Activated CD4-positive, alpha-beta T cell treated with anti-CD3 and anti-CD28 coated beads, Interleukin-2, amount 10 ng/mL, durations not matched to agents 24 days and 14 days (primary cell): Measurements from ENCODE around the gene SETD1B. TPM values are rescaled to one million over a fixed set of nuclear protein-coding genes. Genes with fewer than 3 reads are reported as not detected.
A peak's percentile ranks its signal among the peaks of the same experiment; 100 is the strongest.
"Not testable (repeated sequence)": the region's sequence is repeated elsewhere in the genome, so short reads cannot be mapped to it uniquely, and the experiment has no call there.

ENCODE experiments used
- DNase-seq: peaks from one replicate; pipeline ENCODE4 v3.0.0; 2022
- H3K27ac Mint-ChIP-seq: one replicate; pipeline ENCODE4 v1.8.0; 2022; ENCODE audit warnings: mild to moderate bottlenecking, mixed read lengths
- H3K27me3 Mint-ChIP-seq: one replicate; pipeline ENCODE4 v1.8.0; 2022; ENCODE audit warnings: mixed read lengths
- H3K36me3 Mint-ChIP-seq: one replicate; pipeline ENCODE4 v1.8.0; 2022; ENCODE audit warnings: low read depth, mild to moderate bottlenecking, mixed read lengths
- H3K4me1 Mint-ChIP-seq: one replicate; pipeline ENCODE4 v1.8.0; 2021; ENCODE audit warnings: mixed read lengths
- H3K4me3 Mint-ChIP-seq: one replicate; pipeline ENCODE4 v1.8.0; 2022; ENCODE audit warnings: mild to moderate bottlenecking, moderate library complexity, mixed read lengths
- H3K9me3 Mint-ChIP-seq: one replicate; pipeline ENCODE4 v1.8.0; 2021; ENCODE audit warnings: mixed read lengths
- intact Hi-C: fragments of 100-400 bp; cut with micrococcal nuclease; formaldehyde crosslinking; loops from one replicate; pipeline ENCODE4 v1.15.1; 2023
- total RNA-seq: library from RNA; stranded (reverse); gene quantifications from 2 replicates; pipeline ENCODE4 v1.2.3, GENCODE V29; 2022

Gene SETD1B
- total RNA-seq, 1 donor from 2014 or later = 29.2 TPM

DNA sequence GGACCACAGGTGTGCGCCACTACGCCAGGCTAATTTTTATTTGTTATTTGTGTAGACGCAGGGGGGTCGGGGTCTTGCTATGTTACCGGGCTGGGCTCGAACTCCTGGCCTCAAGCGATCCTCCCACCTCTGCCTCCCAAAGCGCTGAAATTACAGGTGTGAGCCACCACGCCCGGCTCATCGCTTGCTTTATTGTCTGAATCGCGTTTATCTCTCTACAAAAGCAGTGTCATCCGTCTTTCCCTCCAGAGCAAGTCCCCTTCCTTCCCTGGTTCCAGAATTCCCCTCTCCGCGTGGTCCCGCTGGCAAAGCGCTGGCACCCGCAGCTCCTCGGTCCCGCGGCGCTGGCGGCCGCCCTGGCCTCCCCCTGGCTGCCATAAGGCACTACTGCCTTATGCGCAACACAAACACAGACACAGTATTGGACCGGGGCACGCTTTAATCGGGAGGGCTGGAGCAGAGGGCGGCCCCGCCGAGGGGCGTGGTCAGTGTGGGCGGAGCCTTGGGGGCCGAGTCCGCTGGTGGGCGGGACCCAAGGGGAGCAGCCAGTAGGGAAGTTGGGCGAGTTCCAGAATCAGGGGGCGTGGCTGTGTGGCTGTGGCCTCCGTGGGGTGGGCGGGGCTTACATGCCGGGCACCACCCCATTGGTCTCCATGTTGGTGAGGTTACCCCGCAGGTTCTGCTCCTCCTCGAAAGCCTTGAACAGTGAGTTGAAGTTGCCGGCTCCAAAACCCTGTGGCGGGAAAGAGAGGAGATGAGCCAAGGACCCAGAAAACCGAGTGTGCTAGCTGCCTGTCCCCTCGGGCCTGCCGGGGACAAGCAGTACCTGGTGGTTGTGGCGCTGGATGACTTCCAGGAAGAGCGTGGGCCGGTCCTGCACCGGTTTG lies 35.5 kb downstream of the SETD1B start:
- H3K9me3 Mint-ChIP-seq = no peaks in the 10 kb centered on the region
- H3K27me3 Mint-ChIP-seq = no peaks in the 10 kb centered on the region
- H3K4me1 Mint-ChIP-seq = peaks cover 13% of the 10 kb centered on the region
- peak overlapping the region; percentile 95 for H3K4me3 Mint-ChIP-seq
- H3K36me3 Mint-ChIP-seq = no peaks in the 10 kb centered on the region
- peak overlapping the region; percentile 87 for H3K27ac Mint-ChIP-seq
- intact Hi-C loops = loop anchor here (1.0 to 2.0 kb wide), 2 partner anchors 45 to 49 kb away; partner anchors contain the start of gene PSMD9
- peak; percentile 100 for DNase-seq

DNA sequence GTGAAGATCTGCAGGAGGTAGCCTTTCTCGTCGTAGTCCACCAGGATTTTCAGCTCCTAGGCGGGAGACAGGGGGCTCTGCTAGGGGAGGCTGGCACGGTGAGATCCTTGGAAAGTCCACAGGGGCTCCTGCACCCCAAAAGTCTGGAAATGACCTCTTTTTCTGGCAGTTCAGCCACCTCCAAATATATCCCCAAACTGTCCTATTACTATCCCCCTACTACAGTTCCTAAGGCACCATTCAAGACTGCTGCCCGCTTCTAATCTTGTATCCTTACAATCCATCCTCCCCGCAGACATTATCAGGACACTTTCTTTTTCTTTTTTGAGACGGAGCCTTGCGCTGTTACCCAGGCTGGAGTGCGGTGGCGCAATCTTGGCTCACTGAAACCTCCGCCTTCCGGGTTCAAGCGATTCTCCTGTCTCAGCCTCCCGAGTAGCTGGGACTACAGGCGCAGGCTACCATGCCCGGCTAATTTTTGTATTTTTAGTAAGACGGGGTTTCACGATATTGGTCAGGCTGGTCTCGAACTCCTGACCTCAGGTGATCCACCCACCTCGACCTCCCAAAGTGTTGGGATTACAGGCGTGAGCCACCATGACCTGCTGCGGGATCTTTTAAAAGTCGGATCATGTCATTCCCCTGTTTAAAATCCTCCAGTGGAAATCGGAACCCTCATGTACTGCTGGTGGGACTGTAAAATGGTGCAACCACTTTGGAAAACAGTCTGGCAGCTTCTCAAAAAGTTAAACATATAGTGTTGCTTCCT lies 36.4 kb downstream of the SETD1B start:
- intact Hi-C loops = loop anchor here (1.0 to 2.0 kb wide), 2 partner anchors 45 to 48 kb away; partner anchors contain the start of gene PSMD9
- Mint-ChIP-seq H3K4me3 (peak overlapping the region; percentile 95), H3K27ac (peak overlapping the region; percentile 87), H3K9me3 (no peaks in the 10 kb centered on the region), H3K36me3 (no peaks in the 10 kb centered on the region), H3K4me1 (peaks cover 13% of the 10 kb centered on the region), H3K27me3 (no peaks in the 10 kb centered on the region)
- no peak for DNase-seq

DNA sequence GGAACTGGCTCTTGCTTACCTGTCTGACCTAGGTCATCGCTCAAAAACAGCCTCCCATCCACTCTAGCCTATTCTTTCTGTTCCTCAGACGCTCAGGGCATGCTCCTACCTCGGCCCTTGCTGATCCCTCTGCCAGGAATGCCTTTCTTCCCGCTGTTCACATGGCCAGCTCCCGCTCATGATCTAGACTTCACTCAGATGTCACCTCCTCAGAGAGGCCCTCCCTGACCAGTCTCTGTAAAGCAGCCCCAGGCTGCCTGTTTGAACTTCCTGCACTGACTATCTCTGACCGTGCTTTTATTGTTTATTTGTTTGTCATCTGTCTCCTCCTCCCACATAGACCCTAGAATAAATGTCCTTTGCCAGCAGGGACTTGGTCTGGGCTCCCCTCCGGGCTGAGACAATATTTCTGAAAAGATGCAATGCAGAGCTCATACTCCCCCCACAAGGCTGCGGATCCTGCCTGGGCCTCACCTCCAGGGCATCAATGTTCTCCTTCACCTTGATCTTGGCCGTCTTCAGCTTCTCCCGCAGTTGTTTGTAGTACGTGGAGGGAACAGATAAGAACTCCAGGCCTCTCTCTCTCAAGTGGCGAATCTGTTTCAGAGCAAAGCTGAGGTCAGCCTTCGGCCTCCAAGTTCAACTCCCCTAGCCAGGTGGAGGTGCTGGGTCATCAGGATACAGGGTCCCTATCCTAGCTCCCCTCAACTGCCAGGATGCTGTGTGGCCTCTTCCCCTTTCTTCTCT lies 39.6 kb downstream of the SETD1B start:
- Mint-ChIP-seq H3K27ac (no peak overlapping the region), H3K4me1 (peaks cover 13% of the 10 kb centered on the region), H3K9me3 (no peaks in the 10 kb centered on the region), H3K4me3 (no peak overlapping the region), H3K27me3 (no peaks in the 10 kb centered on the region), H3K36me3 (no peaks in the 10 kb centered on the region)
- no peak for DNase-seq
- intact Hi-C loops = no loop called here

DNA sequence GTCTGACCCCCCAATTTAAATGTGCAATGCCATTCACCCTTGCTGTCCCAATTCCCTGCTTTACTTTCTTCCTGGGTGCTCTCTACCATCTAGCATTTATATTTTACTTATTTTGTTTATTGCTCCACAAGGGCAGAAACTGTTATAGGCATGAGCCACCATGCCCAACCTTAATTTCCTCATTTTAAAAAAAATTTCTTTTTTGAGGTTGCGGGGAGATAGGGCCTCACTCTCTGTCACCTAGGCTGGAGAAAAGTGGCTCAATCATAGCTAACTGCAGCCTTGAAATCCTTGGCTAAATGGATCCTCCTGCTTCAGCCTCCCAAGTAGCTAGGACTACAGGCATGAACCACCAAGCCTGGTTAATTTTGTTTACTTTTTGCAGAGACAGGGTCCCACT lies 41.9 kb downstream of the SETD1B start:
- Mint-ChIP-seq H3K9me3 (no peaks in the 10 kb centered on the region), H3K36me3 (no peaks in the 10 kb centered on the region), H3K4me1 (peaks cover 2% of the 10 kb centered on the region), H3K27me3 (no peaks in the 10 kb centered on the region), H3K4me3 (no peak overlapping the region), H3K27ac (no peak overlapping the region)
- intact Hi-C loops = no loop called here
- DNase-seq = no peak

DNA sequence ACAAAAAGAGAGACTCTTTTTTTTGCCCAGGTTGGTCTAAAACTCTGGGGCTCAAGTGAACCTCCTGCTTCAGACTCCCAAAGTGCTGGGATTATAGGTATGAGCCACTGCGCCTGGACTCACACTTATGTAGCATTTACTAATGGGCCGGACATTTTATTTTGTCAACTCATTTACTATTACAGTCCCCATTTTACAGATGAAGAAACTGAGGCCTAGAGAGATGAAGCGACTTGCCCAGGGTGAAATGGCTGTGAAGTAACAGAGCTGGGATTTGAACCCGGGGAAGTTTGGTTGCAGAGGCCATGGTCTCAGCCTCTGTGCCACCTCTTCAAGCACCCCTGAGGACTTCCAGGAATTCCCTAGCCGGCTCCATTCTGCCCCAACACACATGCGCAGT lies 45.4 kb downstream of the SETD1B start:
- intact Hi-C loops = no loop called here
- Mint-ChIP-seq H3K4me3 (no peak overlapping the region), H3K36me3 (no peaks in the 10 kb centered on the region), H3K27me3 (no peaks in the 10 kb centered on the region), H3K9me3 (no peaks in the 10 kb centered on the region), H3K27ac (no peak overlapping the region), H3K4me1 (peaks cover 2% of the 10 kb centered on the region)
- DNase-seq = no peak

DNA sequence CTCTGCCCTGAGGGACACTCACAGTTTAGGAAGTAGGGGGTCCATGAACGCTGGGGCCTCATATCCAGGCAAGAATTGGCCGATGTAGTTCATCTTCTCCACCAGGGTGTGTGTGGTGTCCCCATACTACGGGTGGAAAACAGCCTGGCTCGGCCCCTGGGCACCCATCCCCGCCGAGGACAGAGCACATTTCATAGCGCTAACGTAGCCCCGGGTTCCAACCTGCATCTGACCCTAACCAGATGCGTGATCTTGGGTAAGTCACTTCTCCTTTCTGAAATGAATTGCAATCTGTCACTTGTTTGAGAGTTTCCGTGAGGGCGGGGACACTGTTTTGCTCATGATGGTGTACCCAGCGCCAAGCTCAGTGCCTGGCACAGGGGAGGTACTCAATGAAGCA lies 45.9 kb downstream of the SETD1B start:
- no peaks in the 10 kb centered on the region for H3K36me3 Mint-ChIP-seq
- H3K4me3 Mint-ChIP-seq = no peak overlapping the region
- H3K27ac Mint-ChIP-seq = peak overlapping the region; percentile 69
- intact Hi-C loops = no loop called here
- peaks cover 2% of the 10 kb centered on the region for H3K4me1 Mint-ChIP-seq
- H3K9me3 Mint-ChIP-seq = no peaks in the 10 kb centered on the region
- no peak for DNase-seq
- no peaks in the 10 kb centered on the region for H3K27me3 Mint-ChIP-seq

DNA sequence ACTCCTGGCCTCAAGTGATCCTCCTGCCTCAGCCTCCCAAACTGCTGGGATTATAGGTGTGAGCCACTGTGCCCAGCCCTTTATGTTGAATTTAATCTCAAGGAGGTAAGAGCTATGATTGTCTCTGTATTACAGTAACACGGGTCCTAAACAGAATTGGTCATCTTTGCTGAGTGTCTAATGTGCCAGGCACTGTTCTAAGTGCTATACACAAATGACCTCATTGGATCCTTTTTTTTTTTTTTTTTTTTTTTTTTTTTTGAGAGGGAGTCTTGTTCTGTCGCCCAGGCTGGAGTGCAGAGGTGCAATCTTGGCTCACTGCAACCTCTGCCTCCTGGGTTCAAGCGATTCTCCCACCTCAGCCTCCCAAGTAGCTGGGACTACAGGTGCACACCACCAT lies 48.6 kb downstream of the SETD1B start:
- not testable (repeated sequence) for H3K4me1 Mint-ChIP-seq, H3K27ac Mint-ChIP-seq, H3K27me3 Mint-ChIP-seq

DNA sequence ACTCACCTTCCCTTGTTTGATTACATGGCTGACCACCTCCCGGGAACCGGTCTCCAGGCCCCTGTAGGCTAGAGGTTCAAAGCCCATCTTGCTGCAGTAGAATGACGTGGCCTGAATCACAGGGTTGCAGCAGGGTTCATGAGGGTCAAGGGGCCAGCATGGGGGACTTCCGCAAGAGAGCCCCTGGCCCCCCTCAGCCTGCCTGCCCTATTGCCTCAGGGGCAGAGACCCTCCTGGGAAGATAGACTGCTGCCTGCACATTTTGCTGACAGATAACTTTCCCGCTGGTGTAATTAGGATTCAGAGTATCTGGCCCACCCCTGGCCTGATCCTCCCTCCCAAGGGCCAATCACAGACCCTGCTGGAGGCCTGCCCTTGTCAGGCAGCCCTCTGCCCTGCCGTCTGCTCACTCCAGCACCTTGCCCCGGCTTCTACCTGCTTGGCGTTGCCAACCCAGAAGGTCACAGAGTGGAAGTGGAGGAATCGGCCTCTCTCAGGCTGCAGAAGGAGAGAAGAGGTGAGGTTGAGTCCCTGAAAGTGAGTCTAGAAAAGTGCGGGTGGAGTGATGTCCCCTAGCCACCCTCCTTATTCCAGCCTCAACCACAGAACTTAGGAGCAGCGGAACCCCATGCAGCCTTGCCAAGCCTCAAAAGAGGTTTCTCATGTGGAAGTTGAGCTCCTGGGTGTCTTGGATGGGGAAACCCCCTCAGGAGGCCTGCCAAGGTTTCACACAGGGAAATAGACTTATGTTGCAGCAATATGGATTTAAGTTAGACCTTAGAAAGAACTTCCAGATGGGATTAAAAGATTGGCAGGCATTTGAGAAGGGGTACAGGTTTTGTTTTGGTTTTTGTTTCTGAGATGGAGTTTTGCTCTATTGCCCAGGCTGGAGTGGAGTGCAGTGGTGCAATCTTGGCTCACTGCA lies 53.8 kb downstream of the SETD1B start:
- H3K27me3 Mint-ChIP-seq = no peaks in the 10 kb centered on the region
- DNase-seq = no peak
- H3K4me3 Mint-ChIP-seq = no peak overlapping the region
- intact Hi-C loops = no loop called here
- H3K9me3 Mint-ChIP-seq = no peaks in the 10 kb centered on the region
- H3K27ac Mint-ChIP-seq = no peak overlapping the region
- H3K36me3 Mint-ChIP-seq = no peaks in the 10 kb centered on the region
- H3K4me1 Mint-ChIP-seq = no peaks in the 10 kb centered on the region

More for the DNA sequence above, 48.6 kb downstream of the SETD1B start:
- intact Hi-C loops, DNase-seq, H3K4me3 Mint-ChIP-seq, H3K36me3 Mint-ChIP-seq, H3K9me3 Mint-ChIP-seq: not testable (repeated sequence)

DNA sequence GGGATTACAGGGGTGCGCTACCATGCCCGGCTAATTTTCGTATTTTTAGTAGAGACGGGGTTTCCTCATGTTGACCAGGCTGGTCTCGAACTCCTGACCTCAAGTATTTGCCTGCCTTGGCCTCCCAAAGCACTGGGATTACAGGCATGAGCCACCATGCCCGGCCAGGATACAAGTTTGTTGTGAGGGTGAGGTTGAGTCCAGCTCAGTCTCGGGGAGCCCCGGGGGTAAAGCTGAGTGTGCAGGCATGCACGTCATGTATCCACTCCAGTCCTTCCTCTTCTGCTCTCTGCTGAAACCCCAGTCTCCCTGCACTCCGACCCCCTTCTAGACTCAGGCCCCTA lies 54.5 kb downstream of the SETD1B start:
- H3K9me3 Mint-ChIP-seq = no peaks in the 10 kb centered on the region
- no peak overlapping the region for H3K27ac Mint-ChIP-seq

DNA sequence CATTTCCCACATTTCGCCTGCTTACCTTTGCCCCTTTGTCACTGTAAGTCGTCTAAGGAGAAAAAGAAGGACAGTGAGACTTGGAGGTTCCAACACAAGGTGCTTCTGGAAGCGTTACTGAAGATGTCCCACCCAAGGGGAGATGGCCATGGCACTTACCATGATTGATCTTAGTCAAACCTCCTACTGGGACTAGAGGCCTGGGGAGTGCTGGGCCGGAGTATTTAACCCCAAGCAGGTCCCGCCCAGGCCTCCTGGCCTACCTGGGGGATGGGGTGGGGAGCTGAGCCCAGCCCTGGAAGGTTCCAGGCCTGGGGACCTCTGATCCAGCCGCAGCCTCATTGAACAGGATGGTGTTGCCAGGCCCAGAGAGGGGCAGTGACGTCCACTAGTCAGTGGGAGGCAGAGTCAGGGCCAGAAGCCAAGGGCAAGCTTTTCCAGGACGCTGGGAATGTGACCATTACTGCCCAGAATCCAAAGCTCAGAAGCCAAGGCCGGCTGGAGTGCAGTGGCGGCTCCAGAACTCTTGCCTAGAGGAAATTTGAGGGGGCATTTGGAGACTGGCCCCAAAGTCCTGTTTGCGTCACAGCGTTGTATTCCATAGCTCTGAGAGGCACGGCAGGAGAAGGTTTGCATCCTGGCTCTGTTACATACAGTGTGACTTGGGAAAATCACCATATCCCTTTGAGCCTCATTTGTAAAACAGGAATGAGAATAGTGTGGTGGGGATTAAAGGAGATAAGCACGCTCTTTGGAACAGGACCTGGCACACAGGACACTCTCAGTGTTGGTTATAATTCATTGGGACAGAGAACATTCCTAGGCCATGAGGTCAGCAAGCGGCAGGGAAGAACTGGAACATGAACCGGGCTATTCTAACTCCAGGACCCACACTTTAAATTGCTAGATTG lies 55.1 kb downstream of the SETD1B start, which contains the start of gene HPD:
Gene HPD (minus strand): TSS at position 198 of the 911 bp plus-strand sequence. CDS start 36 bp downstream, at position 162.
- no peaks in the 10 kb centered on the region for H3K36me3 Mint-ChIP-seq

More for the DNA sequence above, 54.5 kb downstream of the SETD1B start:
- DNase-seq = no peak
- H3K4me1 Mint-ChIP-seq = no peaks in the 10 kb centered on the region
- H3K27me3 Mint-ChIP-seq = no peaks in the 10 kb centered on the region
- H3K4me3 Mint-ChIP-seq = no peak overlapping the region
- H3K36me3 Mint-ChIP-seq = no peaks in the 10 kb centered on the region
- intact Hi-C loops = no loop called here

DNA sequence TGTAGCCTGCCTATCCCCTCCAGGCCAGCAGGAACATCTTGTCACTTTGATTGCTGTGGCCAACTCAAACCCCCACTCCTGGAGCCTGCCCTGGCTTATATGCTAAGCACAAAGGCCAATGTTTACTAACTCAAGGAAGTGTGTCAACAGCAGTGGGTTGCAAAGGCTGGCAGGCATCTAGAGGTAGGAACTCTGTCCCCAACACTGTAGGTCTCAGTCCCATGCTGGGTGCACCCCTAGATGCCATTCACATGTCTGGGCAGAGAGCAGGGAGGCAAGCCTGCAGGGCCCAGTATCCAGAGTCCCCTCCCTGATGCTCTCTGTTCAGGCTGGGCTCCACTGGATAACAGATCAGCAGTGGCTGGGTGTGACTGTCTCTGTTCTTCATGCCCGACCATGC lies 56.4 kb downstream of the SETD1B start:
- intact Hi-C loops = no loop called here
- no peak for DNase-seq
- Mint-ChIP-seq H3K36me3 (no peaks in the 10 kb centered on the region), H3K4me3 (no peak overlapping the region), H3K9me3 (no peaks in the 10 kb centered on the region), H3K4me1 (no peaks in the 10 kb centered on the region), H3K27me3 (no peaks in the 10 kb centered on the region), H3K27ac (no peak overlapping the region)

More for the DNA sequence above, 55.1 kb downstream of the SETD1B start, which contains the start of gene HPD:
- no peaks in the 10 kb centered on the region for H3K9me3 Mint-ChIP-seq
- DNase-seq = no peak
- no peak within 1 kb of the TSS for H3K4me3 Mint-ChIP-seq
- no peak within 1 kb of the TSS for H3K27ac Mint-ChIP-seq
- H3K27me3 Mint-ChIP-seq = no peaks in the 10 kb centered on the region
- H3K4me1 Mint-ChIP-seq = no peaks in the 10 kb centered on the region
- intact Hi-C loops = no loop called here

DNA sequence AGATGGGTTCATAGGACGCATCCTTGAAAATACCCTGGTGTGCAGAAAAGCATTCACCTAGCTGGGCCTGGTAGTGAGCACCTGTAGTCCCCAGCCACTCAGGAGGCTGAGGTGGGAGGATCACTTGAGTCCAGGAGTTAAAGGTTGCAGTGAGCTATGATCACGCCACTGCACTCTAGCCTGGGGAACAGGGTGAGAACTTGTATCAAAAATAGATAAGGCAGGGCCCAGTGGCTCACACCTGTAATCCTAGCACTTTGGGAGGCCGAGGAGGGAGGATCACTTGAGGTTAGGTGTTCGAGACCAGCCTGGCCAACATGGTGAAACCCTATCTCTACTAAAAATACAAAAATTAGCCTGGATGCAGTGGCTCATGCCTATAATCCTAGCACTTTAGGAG lies 56.9 kb downstream of the SETD1B start:
- H3K9me3 Mint-ChIP-seq, H3K4me3 Mint-ChIP-seq, H3K27ac Mint-ChIP-seq, DNase-seq, H3K36me3 Mint-ChIP-seq, H3K27me3 Mint-ChIP-seq, H3K4me1 Mint-ChIP-seq, intact Hi-C loops: not testable (repeated sequence)
